BLaER1 treated with 17β-estradiol and CSF1 and Interleukin-3, amounts not matched to agents 10 nM and 100 nM (cell line): ENCODE data around the gene LKAAEAR1.
A peak's percentile ranks its signal among the peaks of the same experiment; 100 is the strongest.

Experiments
- H3K27ac ChIP-seq, 11 experiments: shearing (Covaris generic); formaldehyde crosslinking; 2 replicates each; pipeline ENCODE4 v1.8.1; 2022
- H3K27me3 ChIP-seq, 11 experiments: shearing (Covaris generic); formaldehyde crosslinking; 2 replicates each; pipeline ENCODE4 v1.8.1; 2022
- H3K36me3 ChIP-seq, 11 experiments: shearing (Covaris generic); formaldehyde crosslinking; 2 replicates each; pipeline ENCODE4 v1.8.1; 2022
- H3K4me1 ChIP-seq, 10 experiments: shearing (Covaris generic); formaldehyde crosslinking; 2 replicates each; pipeline ENCODE4 v1.8.1; 2022
- H3K4me2 ChIP-seq, 11 experiments: shearing (Covaris generic); formaldehyde crosslinking; 2 replicates each; pipeline ENCODE4 v1.8.1; 2022
- H3K4me3 ChIP-seq, 10 experiments: shearing (Covaris generic); formaldehyde crosslinking; 2 replicates each; pipeline ENCODE4 v1.8.1; 2022
- H3K9ac ChIP-seq, 11 experiments: shearing (Covaris generic); formaldehyde crosslinking; 2 replicates each; pipeline ENCODE4 v1.8.1; 2022
- H3K9me3 ChIP-seq, 11 experiments: shearing (Covaris generic); formaldehyde crosslinking; replicated peaks in 1 of 11; 2 replicates each; pipeline ENCODE4 v1.8.1; 2022
- H4K20me1 ChIP-seq, 11 experiments: shearing (Covaris generic); formaldehyde crosslinking; 2 replicates each; pipeline ENCODE4 v1.8.1; 2022
- Cebpa-rat ChIP-seq, 11 experiments: shearing (Covaris generic); IDR thresholded peaks; 2 replicates each; pipeline ENCODE4 v1.8.1; 2022

The LKAAEAR1 gene

DNA sequence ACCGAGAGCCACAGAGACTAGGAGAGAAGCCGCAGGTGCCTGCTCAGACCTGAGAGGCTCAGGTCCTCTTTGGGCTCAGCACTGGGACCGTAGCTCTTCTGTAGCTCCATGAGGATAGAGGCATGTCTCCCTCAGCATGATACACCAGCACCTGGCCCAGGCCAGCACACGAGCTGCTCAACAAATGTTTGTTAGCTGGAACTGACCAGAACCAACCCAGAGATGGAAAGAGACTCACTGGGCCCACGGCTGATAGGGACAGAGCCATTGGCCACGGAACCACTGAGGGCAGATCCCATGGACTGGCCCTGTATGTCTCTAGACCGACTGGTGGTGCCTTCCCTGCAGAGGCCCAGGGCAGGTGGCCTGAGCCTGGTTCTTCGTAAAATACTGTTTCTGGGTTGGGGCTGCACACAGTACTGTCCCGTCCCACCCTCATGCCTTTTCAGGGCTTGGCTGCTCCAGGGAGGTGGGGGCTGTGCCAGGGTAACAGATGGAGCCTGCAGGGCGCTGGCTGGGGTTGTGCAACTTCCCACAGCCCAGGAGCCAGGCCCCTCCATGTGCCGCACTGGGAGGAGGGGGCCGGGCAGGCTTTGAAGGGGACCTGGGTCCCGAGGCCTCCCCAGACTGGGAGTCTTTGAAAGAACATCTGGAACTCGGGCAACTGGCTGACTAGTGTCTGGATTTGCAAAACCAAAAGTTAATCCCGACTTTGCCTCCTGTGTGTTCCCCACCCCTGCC is 43.0 kb downstream of the LKAAEAR1 start:
- peaks cover 0 to 29% (median 13%) of the 10 kb centered on the region in 11 experiments; a peak in 17 of 22 replicates for H4K20me1 ChIP-seq
- TF ChIP-seq Cebpa-rat (IDR thresholded peaks at IDR 0.05), result peak in 6 of 11 experiments; percentile 40 to 88 (median 63); a peak in 9 of 22 replicates
- H3K27me3 ChIP-seq, result peaks cover 72 to 93% (median 85%) of the 10 kb centered on the region in 11 experiments
- H3K36me3 ChIP-seq, result no peaks in the 10 kb centered on the region
- peak overlapping the region in 8 of 11 experiments; percentile 41 to 80 (median 76); a peak in 14 of 22 replicates for H3K9ac ChIP-seq
- peak overlapping the region in 7 of 11 experiments; percentile 69 to 81 (median 79); a peak in 13 of 22 replicates for H3K27ac ChIP-seq
- peak overlapping the region in 7 of 10 experiments; percentile 2 to 73 (median 58); a peak in 11 of 20 replicates for H3K4me3 ChIP-seq
- H3K4me1 ChIP-seq, result peaks cover 57 to 95% (median 76%) of the 10 kb centered on the region in 10 experiments
- no peaks in the 10 kb centered on the region for H3K9me3 ChIP-seq
- peak overlapping the region; percentile 95 to 100 (median 99) for H3K4me2 ChIP-seq

DNA sequence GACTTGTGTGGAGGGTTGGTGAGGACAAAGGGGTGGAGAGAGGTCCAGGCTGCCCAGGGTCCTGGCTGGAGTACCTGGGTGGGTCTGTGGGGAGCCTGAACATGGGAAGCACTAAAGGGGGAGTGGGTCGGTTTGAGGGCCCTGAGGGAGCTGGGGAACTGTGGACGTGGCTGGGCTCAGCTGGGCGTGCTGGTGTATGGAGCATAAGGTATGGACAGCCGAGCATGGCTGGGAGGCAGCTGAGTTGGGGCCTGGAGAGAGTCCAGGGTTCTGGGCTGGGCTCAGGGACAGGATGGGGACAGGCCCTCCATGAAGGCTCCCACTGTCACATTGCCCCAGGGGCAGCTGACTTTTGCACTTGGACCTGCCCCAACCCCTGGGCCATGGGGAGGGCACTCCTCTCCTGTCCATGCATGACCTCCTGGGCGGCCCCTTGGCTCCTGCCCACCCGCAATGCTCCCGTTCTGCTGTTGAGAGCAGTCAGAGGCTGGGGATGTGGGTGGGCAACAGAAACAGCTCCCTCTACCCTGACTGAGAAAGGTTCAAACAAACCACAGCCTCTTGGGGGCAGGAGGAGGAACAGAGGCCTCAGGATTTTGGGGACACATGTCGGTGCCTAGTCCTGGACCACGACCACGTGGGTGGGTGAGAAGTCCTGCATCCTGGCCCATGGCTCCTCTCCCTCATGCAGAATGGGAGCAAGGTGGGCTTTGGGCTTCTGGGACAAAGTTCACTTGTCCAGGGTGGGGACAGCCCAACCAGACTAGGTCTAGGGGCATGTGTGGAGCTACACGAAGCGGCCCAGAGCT is 43.8 kb downstream of the LKAAEAR1 start:
- Histone ChIP-seq H3K4me1 (peaks cover 62 to 96% (median 84%) of the 10 kb centered on the region in 10 experiments), H3K27me3 (peaks cover 69 to 85% (median 77%) of the 10 kb centered on the region in 11 experiments), H3K4me3 (peak overlapping the region in 3 of 10 experiments; percentile 57 to 73 (median 57); a peak in 3 of 20 replicates), H3K27ac (peak overlapping the region in 5 of 11 experiments; percentile 15 to 81 (median 70); a peak in 11 of 22 replicates), H3K9ac (peak overlapping the region in 5 of 11 experiments; percentile 41 to 78 (median 76); a peak in 6 of 22 replicates), H3K4me2 (peak overlapping the region; percentile 95 to 100 (median 99); a peak in 21 of 22 replicates), H3K9me3 (no peaks in the 10 kb centered on the region), H3K36me3 (peaks cover 0 to 7% (median 0%) of the 10 kb centered on the region in 11 experiments; a peak in 5 of 22 replicates), H4K20me1 (peaks cover 0 to 37% (median 21%) of the 10 kb centered on the region in 11 experiments; a peak in 17 of 22 replicates)
- TF ChIP-seq Cebpa-rat (IDR thresholded peaks at IDR 0.05), result no peak

DNA sequence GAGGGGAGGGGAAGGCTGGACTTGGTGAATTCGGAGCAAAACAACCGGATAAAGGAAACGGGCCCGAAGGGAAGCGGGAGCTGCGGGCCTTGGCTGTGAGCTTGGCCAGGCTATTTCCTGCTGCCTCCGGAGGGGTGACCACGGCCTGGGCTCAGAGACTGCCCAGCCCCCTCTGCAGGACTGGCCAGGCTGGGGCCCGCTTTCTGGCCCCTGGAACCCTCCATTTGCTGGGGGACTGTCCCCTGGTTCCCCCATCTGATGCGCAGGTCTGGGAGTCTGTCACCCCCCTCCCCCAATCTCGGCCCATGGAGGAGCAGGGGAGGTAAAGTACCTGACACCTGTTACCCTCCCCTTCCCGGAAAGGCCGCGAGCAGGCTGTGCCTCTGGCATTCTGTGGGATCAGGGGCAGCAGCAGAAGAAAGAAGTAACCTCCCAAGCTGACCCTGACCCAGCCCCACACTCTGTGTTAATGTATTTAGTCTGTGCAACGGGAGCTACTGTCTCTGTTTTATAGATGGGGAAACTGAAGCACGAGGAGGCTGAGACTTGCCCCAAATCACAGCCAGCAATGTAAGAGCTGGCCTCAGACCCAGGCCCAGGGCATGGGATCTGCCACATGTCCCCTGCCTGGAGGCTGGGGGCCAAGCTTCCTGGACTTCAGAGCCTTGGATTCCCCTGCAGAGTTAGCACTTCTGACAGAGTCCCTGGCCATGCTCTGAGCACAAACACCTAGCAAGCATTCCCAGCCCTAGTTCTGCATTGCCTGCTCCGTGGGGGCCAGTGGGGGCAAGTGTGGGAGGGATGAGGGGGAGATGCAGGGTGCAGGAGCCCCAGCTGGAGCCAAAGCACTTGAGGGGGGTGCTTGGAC is 44.7 kb downstream of the LKAAEAR1 start:
- peak overlapping the region in 8 of 11 experiments; percentile 10 to 81 (median 52); a peak in 10 of 22 replicates for H3K27ac ChIP-seq
- peaks cover 53 to 92% (median 81%) of the 10 kb centered on the region in 10 experiments for H3K4me1 ChIP-seq
- H3K9me3 ChIP-seq, result no peaks in the 10 kb centered on the region
- H4K20me1 ChIP-seq, result peaks cover 0 to 45% (median 28%) of the 10 kb centered on the region in 11 experiments; a peak in 17 of 22 replicates
- H3K4me3 ChIP-seq, result peak overlapping the region; percentile 57 to 72 (median 62)
- peak overlapping the region; percentile 95 to 100 (median 99) for H3K4me2 ChIP-seq
- peaks cover 62 to 78% (median 69%) of the 10 kb centered on the region in 11 experiments for H3K27me3 ChIP-seq
- peak overlapping the region; percentile 53 to 78 (median 69); a peak in 21 of 22 replicates for H3K9ac ChIP-seq
- no peak for TF ChIP-seq Cebpa-rat (IDR thresholded peaks at IDR 0.05)
- peaks cover 2 to 15% (median 6%) of the 10 kb centered on the region in 11 experiments; a peak in 18 of 22 replicates for H3K36me3 ChIP-seq

DNA sequence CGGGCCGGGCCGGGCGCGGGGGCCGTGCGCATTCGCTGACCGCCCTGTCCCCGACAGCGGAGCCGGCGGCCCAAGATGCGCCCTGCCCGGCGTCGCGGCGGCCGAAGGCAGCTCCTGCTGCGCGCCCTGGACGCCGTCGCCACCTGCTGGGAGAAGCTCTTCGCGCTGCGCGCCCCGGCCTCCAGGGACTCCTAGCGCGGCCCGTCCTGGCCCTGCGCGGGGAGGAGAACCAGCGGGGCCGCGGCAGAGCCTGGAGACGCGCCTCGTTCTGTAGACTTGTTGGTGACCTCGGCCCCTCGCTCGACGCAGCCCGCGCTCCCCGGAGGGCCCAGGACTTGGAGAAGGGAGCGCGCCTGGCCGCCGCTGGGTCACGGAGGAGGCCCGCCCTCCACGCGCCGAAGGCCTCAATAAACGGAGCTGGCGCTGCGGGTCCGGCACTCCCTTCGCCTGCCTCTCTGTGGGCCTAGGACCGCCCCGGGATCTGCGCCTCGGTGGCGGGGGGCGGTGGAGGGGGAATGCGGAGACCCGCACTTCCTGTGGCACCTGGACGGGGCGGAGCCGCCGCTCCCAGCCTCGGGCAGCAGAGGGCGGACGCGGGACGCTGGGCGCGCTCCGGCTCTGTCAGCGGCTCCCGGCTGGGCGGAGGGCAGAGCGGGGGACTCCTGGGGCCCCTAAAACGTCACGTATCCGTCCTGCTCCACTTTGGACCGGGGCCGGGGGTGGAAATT is 45.5 kb downstream of the LKAAEAR1 start:
- H4K20me1 ChIP-seq, result peaks cover 0 to 51% (median 28%) of the 10 kb centered on the region in 11 experiments; a peak in 19 of 22 replicates
- peaks cover 56 to 70% (median 62%) of the 10 kb centered on the region in 11 experiments for H3K27me3 ChIP-seq
- no peak for TF ChIP-seq Cebpa-rat (IDR thresholded peaks at IDR 0.05)
- H3K4me3 ChIP-seq, result peak overlapping the region; percentile 57 to 72 (median 62)
- H3K4me2 ChIP-seq, result peak overlapping the region; percentile 95 to 100 (median 99)
- peak overlapping the region; percentile 12 to 70 (median 50); a peak in 19 of 22 replicates for H3K27ac ChIP-seq
- peaks cover 51 to 86% (median 78%) of the 10 kb centered on the region in 10 experiments for H3K4me1 ChIP-seq
- H3K36me3 ChIP-seq, result peaks cover 10 to 23% (median 14%) of the 10 kb centered on the region in 11 experiments
- H3K9ac ChIP-seq, result peak overlapping the region; percentile 53 to 78 (median 69)
- H3K9me3 ChIP-seq, result no peaks in the 10 kb centered on the region

DNA sequence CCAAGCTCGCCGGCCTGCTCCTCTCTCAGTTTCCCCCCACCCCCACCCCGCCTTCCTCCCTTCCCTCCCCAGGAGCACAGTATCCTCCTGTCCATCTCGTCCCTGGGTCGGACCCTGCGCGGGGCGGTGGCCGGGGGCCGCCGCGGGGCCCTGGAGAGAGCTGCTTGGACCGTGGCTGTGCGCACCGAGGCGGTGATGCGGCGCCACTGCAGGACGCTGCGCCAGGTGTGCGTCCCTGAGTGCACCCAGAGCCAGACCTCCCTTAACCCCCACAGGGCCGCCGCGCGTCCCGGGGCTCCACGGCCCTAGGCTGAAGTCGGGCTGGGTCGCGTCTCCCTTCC is 46.0 kb downstream of the LKAAEAR1 start:
- peak overlapping the region in 3 of 11 experiments; percentile 58 to 70 (median 66); a peak in 4 of 22 replicates for H3K27ac ChIP-seq
- TF ChIP-seq Cebpa-rat (IDR thresholded peaks at IDR 0.05), result no peak
- no peaks in the 10 kb centered on the region for H3K9me3 ChIP-seq
- H3K4me2 ChIP-seq, result peak overlapping the region; percentile 95 to 100 (median 99)
- peak overlapping the region; percentile 57 to 72 (median 62) for H3K4me3 ChIP-seq
- H3K36me3 ChIP-seq, result peaks cover 10 to 28% (median 20%) of the 10 kb centered on the region in 11 experiments
- H3K9ac ChIP-seq, result peak overlapping the region in 9 of 11 experiments; percentile 53 to 78 (median 69); a peak in 15 of 22 replicates
- peaks cover 51 to 64% (median 59%) of the 10 kb centered on the region in 11 experiments for H3K27me3 ChIP-seq
- peaks cover 51 to 81% (median 76%) of the 10 kb centered on the region in 10 experiments for H3K4me1 ChIP-seq
- peaks cover 0 to 55% (median 30%) of the 10 kb centered on the region in 11 experiments; a peak in 20 of 22 replicates for H4K20me1 ChIP-seq

DNA sequence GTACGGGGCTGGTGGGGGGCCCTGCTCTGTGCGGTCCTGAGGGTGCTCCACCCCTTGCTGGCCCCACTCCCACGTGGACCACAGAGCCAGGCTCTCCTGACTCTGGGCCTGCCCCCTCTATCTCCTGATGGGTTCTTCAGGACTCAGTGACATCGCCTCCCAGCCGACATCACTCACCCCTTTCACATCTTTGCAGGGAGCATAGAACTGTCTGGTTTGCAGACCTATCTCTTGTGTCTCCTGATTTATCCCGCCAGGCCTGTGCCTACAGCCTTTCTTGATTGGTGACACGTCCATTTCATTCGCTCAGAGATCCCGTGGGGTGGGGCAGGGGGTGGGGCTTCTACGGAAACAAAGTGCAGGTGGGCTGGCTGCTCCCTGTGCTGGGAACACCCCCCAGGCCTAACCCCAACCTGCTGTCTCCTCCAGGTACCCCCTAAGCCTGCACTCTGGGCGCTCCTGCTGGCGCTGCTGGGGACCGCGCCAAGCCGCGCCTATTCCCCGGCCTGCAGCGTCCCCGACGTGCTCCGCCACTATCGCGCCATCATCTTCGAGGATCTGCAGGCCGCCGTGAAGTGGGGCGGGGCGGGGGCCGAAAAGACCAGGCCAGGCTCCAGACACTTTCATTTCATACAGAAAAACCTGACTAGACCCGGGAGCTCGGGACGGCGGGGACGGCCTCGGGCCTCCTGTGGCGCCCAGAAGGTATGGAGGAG is 46.5 kb downstream of the LKAAEAR1 start:
- Histone ChIP-seq H4K20me1 (peaks cover 0 to 60% (median 35%) of the 10 kb centered on the region in 11 experiments; a peak in 20 of 22 replicates), H3K4me1 (peaks cover 51 to 78% (median 73%) of the 10 kb centered on the region in 10 experiments), H3K27me3 (peaks cover 49 to 61% (median 56%) of the 10 kb centered on the region in 11 experiments), H3K4me2 (peak overlapping the region; percentile 95 to 100 (median 99); a peak in 21 of 22 replicates), H3K9ac (0 out of 22 replicates have a peak overlapping the region, but pooled peaks of 1 of the 11 experiments have one; percentile 41), H3K4me3 (peak overlapping the region in 1 of 10 experiments; percentile 60; a peak in 3 of 20 replicates), H3K9me3 (no peaks in the 10 kb centered on the region), H3K36me3 (peaks cover 10 to 33% (median 25%) of the 10 kb centered on the region in 11 experiments), H3K27ac (no peak overlapping the region)
- TF ChIP-seq Cebpa-rat (IDR thresholded peaks at IDR 0.05), result no peak
